LNCaP clone FGC (cell line): ENCODE results near the gene GRAP2.
A peak's percentile ranks its signal among the peaks of the same experiment; 100 is the strongest.
"Not testable (repeated sequence)": the region's sequence is repeated elsewhere in the genome, so short reads cannot be mapped to it uniquely, and the experiment has no call there.

Source experiments
- DNase-seq: peaks from one replicate; pipeline ENCODE4 v3.0.0-alpha.2; 2011; ENCODE audit warnings: low read depth
- H3K4me3 ChIP-seq: 2 replicates; pipeline ENCODE4 v1.5.1; 2011; ENCODE audit warnings: mild to moderate bottlenecking, low read depth, low read length, control low read depth
- TF ChIP-seq, protein P1 (sequence below): IDR thresholded peaks from 2 replicates; pipeline ENCODE4 v1.5.1; 2012; ENCODE audit warnings: mild to moderate bottlenecking; ENCODE audit not compliant: control insufficient read depth, insufficient read depth; ENCODE audit errors: extremely low read depth

GRAP2 gene

DNA sequence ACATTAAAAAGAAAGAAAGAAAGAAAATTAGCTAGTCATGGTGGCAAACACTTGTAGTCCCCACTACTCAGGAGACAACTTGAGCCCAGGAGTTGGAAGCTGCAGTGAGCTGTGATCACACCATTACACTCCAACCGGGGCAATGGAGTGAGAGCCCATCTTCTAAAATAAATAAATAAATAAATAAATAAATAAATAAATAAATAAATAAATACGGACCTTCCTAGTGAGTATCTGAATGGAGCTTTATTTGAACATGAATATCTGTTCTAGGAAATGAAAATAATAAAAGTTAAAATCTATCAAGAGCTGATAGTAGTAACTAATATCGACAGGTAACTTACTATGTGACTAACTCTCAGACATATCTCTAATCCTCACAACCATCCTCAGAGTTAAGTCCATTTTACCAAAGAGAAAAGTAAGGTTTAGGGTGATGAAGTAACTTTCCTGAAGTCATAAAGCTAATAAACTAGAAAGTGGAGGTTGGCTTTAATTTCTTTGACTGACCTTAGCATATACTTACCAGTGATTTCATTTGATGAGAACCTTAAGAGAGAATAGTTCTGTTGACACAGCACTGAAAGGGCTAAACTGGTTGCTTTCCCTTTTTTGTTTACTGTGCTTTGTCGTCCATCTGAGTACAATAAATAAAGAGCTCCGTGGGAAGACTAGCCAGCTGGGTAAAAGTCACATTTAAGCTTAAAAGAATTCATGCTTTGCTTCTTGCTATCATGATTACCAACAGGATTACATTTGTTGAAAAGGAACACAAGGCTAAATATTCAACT lies 29.7 kb upstream of the GRAP2 start:
- 0 out of 2 replicates have a peak overlapping the region, but pooled peaks have one; percentile 13 for H3K4me3 ChIP-seq
- TF ChIP-seq, protein P1, sequence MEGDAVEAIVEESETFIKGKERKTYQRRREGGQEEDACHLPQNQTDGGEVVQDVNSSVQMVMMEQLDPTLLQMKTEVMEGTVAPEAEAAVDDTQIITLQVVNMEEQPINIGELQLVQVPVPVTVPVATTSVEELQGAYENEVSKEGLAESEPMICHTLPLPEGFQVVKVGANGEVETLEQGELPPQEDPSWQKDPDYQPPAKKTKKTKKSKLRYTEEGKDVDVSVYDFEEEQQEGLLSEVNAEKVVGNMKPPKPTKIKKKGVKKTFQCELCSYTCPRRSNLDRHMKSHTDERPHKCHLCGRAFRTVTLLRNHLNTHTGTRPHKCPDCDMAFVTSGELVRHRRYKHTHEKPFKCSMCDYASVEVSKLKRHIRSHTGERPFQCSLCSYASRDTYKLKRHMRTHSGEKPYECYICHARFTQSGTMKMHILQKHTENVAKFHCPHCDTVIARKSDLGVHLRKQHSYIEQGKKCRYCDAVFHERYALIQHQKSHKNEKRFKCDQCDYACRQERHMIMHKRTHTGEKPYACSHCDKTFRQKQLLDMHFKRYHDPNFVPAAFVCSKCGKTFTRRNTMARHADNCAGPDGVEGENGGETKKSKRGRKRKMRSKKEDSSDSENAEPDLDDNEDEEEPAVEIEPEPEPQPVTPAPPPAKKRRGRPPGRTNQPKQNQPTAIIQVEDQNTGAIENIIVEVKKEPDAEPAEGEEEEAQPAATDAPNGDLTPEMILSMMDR = no peak
- peak; percentile 57 for DNase-seq

DNA sequence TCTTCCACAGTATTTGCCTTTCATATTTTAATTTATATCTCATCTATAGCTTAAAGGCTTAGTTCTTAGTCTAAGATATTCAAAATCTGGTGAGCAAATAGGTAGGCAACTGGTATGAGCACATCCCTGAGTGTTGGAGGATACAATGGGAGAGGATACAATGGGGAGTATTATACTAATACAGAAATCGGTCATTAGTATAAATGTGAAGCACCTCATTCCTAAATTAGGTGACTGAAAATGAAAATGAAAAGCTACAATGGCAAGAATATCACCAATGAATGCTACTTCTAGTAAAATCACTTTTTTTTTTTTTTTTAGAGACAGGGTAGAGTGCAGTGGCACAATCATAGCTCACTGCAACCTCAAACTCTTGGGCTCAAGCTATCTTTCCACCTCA lies 28.3 kb upstream of the GRAP2 start:
- TF ChIP-seq, protein P1 = no peak
- H3K4me3 ChIP-seq = no peak overlapping the region
- no peak for DNase-seq

DNA sequence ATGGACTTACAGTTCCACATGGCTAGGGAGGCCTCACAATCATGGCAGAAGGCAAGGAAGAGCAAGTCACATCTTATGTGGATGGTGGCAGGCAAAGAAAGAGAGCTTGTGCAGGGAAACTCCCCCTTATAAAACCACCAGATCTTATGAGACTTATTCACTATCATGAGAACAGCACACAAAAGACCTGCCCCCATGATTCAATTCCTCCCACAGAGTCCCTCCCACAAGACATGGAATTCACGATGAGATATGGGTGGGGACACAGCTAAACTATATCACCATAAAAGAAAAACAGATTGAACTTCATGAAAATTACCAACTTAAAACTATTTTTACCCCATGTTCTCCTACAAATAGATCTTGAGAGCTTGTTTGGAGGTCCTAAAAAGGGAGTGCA lies 26.9 kb upstream of the GRAP2 start:
- no peak for DNase-seq
- TF ChIP-seq, protein P1 = no peak
- H3K4me3 ChIP-seq = no peak overlapping the region

DNA sequence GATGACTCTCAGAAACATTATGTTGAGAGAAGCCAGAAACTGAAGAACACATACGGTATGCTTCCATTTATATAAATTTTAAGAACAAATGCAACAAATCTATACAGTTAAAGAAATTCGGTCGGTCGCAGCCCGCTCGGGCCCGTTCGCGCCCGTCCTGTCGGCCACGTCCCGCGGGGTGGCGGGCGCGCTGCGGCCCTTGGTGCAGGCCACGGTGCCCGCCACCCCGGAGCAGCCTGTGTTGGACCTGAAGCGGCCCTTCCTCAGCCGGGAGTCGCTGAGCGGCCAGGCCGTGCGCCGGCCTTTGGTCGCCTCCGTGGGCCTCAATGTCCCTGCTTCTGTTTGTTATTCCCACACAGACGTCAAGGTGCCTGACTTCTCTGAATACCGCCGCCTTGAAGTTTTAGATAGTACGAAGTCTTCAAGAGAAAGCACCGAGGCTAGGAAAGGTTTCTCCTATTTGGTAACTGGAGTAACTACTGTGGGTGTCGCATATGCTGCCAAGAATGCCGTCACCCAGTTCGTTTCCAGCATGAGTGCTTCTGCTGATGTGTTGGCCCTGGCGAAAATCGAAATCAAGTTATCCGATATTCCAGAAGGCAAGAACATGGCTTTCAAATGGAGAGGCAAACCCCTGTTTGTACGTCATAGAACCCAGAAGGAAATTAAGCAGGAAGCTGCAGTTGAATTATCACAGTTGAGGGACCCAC lies 25.6 kb upstream of the GRAP2 start:
- not testable (repeated sequence) for DNase-seq, H3K4me3 ChIP-seq

DNA sequence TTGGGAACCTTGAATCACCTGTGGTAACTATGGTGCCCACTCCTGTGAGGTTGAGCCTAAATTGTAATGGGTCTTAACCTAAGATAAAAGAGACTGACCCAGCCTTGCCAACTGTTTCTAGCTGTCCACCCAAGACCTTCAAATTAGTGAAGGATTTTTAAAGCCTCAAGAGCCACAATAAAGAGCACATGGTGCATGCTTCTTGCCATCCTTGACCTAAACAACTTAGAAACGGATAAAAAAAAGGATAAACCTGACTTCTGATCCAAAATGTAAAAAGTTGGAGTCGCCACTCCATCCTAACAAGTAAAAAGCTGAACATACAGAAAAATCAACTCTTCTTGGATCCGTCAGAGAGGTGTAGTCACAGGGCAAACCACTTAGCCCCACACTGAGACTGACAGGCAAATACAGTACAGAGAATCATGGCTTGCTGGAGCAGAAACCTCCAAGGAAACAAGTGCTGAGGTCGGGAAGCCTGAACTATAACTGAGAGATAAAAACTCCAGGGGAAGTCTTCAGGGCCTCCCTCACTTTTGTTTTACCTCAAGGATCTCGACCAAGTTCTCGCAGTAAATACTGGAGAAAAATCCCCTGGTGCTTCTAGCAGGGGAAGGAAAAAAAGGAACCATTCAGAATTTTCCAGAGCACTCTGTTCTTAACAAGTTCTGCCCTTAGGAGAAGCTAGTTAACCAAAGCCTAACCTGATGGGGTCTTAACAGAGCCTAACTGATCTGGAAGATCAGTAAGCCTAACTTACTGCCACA lies 23.6 kb upstream of the GRAP2 start:
- no peak for DNase-seq
- TF ChIP-seq, protein P1 = no peak
- no peak overlapping the region for H3K4me3 ChIP-seq

DNA sequence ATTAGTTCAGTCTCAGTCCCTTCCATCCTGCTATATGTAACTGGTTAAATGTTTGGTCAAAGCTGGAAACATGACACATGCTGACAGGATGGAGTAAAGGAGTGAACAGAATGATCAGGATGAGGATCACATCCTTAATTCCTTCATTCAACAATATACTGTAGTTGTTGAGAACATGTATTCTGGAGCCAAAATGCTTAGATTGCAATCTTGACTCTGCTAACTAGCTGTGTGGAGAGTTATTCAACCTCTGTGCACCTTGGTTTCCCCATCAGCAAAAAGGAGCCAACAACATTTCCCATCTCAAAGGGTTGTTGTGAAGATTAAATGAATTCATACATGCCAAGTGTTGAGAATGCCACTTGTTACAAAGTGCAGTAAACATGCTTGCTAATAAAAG lies 20.2 kb upstream of the GRAP2 start:
- TF ChIP-seq, protein P1 = no peak
- DNase-seq = no peak
- H3K4me3 ChIP-seq = no peak overlapping the region

DNA sequence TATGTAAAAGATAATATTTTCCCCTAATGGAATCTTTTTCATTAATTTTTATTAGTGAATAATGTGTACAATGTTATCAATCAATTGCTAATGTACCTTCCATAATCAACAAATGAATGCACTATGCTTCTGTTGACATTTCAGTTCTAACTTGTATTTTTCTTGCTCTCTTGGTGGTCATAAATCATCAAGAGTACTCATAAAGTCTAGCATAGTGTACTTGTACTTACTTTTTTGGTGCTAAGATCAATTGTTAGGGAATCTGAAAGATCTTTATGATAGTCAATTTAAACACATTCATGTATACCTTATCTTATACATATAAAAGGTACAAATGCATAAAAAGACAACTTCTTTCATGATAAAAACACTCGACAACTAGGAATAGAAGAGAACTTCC lies 17.8 kb upstream of the GRAP2 start:
- TF ChIP-seq, protein P1 = no peak
- no peak overlapping the region for H3K4me3 ChIP-seq
- no peak for DNase-seq

DNA sequence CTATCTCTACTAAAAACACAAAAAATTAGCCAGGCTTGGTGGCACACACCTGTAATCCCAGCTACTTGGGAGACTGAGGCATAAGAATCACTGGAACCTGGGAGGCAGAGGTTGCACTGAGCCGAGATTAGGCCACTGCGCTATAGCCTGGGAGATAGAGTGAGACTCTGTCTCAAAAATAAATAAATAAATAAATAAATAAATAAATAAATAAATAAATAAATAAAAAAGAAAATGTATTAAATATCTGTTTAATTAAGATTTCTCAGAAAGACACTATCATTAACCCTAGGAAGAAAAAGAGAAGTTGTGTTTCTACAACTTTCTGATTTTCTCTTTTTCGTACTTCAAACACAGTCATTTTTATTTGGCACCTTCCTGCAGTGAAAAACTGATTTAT lies 11.0 kb upstream of the GRAP2 start:
- H3K4me3 ChIP-seq, DNase-seq: not testable (repeated sequence)
